Measurements from ENCODE around the gene AR.

Gene AR, protein sequence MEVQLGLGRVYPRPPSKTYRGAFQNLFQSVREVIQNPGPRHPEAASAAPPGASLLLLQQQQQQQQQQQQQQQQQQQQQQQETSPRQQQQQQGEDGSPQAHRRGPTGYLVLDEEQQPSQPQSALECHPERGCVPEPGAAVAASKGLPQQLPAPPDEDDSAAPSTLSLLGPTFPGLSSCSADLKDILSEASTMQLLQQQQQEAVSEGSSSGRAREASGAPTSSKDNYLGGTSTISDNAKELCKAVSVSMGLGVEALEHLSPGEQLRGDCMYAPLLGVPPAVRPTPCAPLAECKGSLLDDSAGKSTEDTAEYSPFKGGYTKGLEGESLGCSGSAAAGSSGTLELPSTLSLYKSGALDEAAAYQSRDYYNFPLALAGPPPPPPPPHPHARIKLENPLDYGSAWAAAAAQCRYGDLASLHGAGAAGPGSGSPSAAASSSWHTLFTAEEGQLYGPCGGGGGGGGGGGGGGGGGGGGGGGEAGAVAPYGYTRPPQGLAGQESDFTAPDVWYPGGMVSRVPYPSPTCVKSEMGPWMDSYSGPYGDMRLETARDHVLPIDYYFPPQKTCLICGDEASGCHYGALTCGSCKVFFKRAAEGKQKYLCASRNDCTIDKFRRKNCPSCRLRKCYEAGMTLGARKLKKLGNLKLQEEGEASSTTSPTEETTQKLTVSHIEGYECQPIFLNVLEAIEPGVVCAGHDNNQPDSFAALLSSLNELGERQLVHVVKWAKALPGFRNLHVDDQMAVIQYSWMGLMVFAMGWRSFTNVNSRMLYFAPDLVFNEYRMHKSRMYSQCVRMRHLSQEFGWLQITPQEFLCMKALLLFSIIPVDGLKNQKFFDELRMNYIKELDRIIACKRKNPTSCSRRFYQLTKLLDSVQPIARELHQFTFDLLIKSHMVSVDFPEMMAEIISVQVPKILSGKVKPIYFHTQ

DNA sequence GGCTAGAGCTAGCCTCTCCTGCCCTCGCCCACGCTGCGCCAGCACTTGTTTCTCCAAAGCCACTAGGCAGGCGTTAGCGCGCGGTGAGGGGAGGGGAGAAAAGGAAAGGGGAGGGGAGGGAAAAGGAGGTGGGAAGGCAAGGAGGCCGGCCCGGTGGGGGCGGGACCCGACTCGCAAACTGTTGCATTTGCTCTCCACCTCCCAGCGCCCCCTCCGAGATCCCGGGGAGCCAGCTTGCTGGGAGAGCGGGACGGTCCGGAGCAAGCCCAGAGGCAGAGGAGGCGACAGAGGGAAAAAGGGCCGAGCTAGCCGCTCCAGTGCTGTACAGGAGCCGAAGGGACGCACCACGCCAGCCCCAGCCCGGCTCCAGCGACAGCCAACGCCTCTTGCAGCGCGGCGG is at the start of gene AR:
TSS of gene AR (plus strand) at position 204 of the 400 bp plus-strand sequence. CDS start 1,126 bp downstream, outside the sequence.
- Histone ChIP-seq H3K4me3 (ENCODE audit: low read depth, low read length) (peak within 1 kb of the TSS; percentile 60), H3K36me3 (ENCODE audit: control insufficient read depth, insufficient read depth, low read length) (no peaks in the 10 kb centered on the region), H3K4me1 (ENCODE audit: control insufficient read depth, insufficient read depth, low read length) (no peaks in the 10 kb centered on the region), H3K27me3 (ENCODE audit: control insufficient read depth, insufficient read depth, low read length) (peaks cover 11% of the 10 kb centered on the region), H3K9ac (ENCODE audit: low read depth, low read length) (peak within 1 kb of the TSS; percentile 47), H3K9me3 (ENCODE audit: control insufficient read depth, insufficient read depth, low read length) (no peaks in the 10 kb centered on the region)

DNA sequence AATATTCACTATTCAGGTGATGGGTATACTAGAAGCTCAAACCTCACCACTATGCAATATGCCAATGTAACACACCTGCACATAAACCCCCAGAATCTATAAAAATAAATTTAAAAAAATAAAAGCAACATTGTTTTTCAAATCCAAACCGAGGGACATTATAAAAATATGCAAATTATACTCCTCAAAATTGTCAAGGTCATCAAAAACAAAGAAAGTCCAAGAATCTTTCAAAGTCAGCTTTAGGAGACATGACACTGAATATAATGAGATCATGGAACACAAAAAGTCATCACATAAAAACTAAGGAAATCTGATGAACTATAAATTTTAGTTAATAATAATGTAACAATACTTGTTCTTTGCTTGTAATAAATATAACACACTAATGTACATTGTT is 43.2 kb upstream of the AR start:
- no peaks in the 10 kb centered on the region for H3K36me3 ChIP-seq (ENCODE audit: control insufficient read depth, insufficient read depth, low read length)
- no peak overlapping the region for H3K4me3 ChIP-seq (ENCODE audit: low read depth, low read length)
- no peak overlapping the region for H3K9ac ChIP-seq (ENCODE audit: low read depth, low read length)
- H3K4me1 ChIP-seq (ENCODE audit: control insufficient read depth, insufficient read depth, low read length), result no peaks in the 10 kb centered on the region
- no peaks in the 10 kb centered on the region for H3K27me3 ChIP-seq (ENCODE audit: control insufficient read depth, insufficient read depth, low read length)
- peaks cover 3% of the 10 kb centered on the region for H3K9me3 ChIP-seq (ENCODE audit: control insufficient read depth, insufficient read depth, low read length)

GRCh38 chrX:67503004-67503403 is 40.8 kb upstream of the AR start:
- H3K4me3 ChIP-seq (ENCODE audit: low read depth, low read length), result no peak overlapping the region
- peaks cover 3% of the 10 kb centered on the region for H3K9me3 ChIP-seq (ENCODE audit: control insufficient read depth, insufficient read depth, low read length)
- H3K9ac ChIP-seq (ENCODE audit: low read depth, low read length), result no peak overlapping the region
- H3K4me1 ChIP-seq (ENCODE audit: control insufficient read depth, insufficient read depth, low read length), result no peaks in the 10 kb centered on the region
- no peaks in the 10 kb centered on the region for H3K36me3 ChIP-seq (ENCODE audit: control insufficient read depth, insufficient read depth, low read length)
- H3K27me3 ChIP-seq (ENCODE audit: control insufficient read depth, insufficient read depth, low read length), result no peaks in the 10 kb centered on the region

DNA sequence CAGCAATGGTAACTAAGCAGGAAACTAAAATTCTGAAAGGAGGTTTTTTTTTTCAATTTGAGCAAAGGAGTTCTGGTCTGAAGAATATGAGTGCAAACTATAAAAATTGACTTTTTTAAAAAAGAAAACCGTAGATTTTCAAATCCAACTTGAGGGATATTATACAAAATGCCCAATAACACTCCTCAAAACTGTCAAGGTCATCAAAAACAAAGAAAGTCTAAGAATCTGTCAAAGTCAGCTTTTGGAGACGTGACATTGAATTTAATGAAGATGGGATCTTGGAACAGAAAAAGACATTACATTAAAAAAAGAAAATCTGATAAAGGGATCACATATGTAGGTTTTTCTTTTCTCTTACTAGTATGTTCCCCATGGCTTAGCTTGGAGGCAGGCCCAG is 40.4 kb upstream of the AR start:
- H3K4me1 ChIP-seq (ENCODE audit: control insufficient read depth, insufficient read depth, low read length), result no peaks in the 10 kb centered on the region

GRCh38 chrX:67520671-67521070 is 23.1 kb upstream of the AR start:
- Histone ChIP-seq H3K36me3 (ENCODE audit: control insufficient read depth, insufficient read depth, low read length) (no peaks in the 10 kb centered on the region), H3K4me1 (ENCODE audit: control insufficient read depth, insufficient read depth, low read length) (no peaks in the 10 kb centered on the region), H3K9ac (ENCODE audit: low read depth, low read length) (no peak overlapping the region), H3K9me3 (ENCODE audit: control insufficient read depth, insufficient read depth, low read length) (no peaks in the 10 kb centered on the region), H3K27me3 (ENCODE audit: control insufficient read depth, insufficient read depth, low read length) (no peaks in the 10 kb centered on the region), H3K4me3 (ENCODE audit: low read depth, low read length) (no peak overlapping the region)

More for the DNA sequence above, 40.4 kb upstream of the AR start:
- H3K36me3 ChIP-seq (ENCODE audit: control insufficient read depth, insufficient read depth, low read length), result no peaks in the 10 kb centered on the region
- peaks cover 3% of the 10 kb centered on the region for H3K9me3 ChIP-seq (ENCODE audit: control insufficient read depth, insufficient read depth, low read length)
- no peak overlapping the region for H3K4me3 ChIP-seq (ENCODE audit: low read depth, low read length)
- H3K27me3 ChIP-seq (ENCODE audit: control insufficient read depth, insufficient read depth, low read length), result no peaks in the 10 kb centered on the region
- no peak overlapping the region for H3K9ac ChIP-seq (ENCODE audit: low read depth, low read length)

- H3K4me1 ChIP-seq (ENCODE audit: control insufficient read depth, insufficient read depth, low read length), result no peaks in the 10 kb centered on the region
Observed at GRCh38 chrX:67523002-67523681, 20.7 kb upstream of the AR start.

GRCh38 chrX:67523932-67524331 is 19.9 kb upstream of the AR start:
- no peaks in the 10 kb centered on the region for H3K36me3 ChIP-seq (ENCODE audit: control insufficient read depth, insufficient read depth, low read length)

More at GRCh38 chrX:67523002-67523681, 20.7 kb upstream of the AR start:
- no peak overlapping the region for H3K4me3 ChIP-seq (ENCODE audit: low read depth, low read length)
- no peaks in the 10 kb centered on the region for H3K9me3 ChIP-seq (ENCODE audit: control insufficient read depth, insufficient read depth, low read length)
- no peaks in the 10 kb centered on the region for H3K36me3 ChIP-seq (ENCODE audit: control insufficient read depth, insufficient read depth, low read length)
- no peaks in the 10 kb centered on the region for H3K27me3 ChIP-seq (ENCODE audit: control insufficient read depth, insufficient read depth, low read length)
- H3K9ac ChIP-seq (ENCODE audit: low read depth, low read length), result no peak overlapping the region

DNA sequence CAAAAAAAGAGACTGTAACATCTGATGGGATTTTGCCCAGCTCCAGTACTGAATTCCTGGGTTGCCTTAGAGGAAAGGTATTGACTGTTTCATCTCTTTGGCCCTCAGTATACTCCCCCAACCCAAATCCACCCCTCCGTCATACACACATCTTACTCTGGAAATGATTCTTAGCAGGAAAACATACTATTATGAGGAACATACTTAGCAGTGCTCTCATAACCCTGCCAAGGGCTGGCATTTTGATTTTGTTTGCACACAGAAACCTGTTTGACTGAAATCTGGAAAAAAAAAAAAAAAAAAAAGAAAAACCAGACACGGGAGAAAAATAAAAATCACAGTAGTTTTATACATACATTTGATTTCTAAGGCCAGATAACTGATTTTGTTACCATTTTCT is 19.4 kb upstream of the AR start:
- Histone ChIP-seq H3K36me3 (ENCODE audit: control insufficient read depth, insufficient read depth, low read length) (no peaks in the 10 kb centered on the region), H3K4me3 (ENCODE audit: low read depth, low read length) (no peak overlapping the region)

More at GRCh38 chrX:67523932-67524331, 19.9 kb upstream of the AR start:
- H3K27me3 ChIP-seq (ENCODE audit: control insufficient read depth, insufficient read depth, low read length), result no peaks in the 10 kb centered on the region
- no peaks in the 10 kb centered on the region for H3K4me1 ChIP-seq (ENCODE audit: control insufficient read depth, insufficient read depth, low read length)
- no peak overlapping the region for H3K4me3 ChIP-seq (ENCODE audit: low read depth, low read length)
- H3K9me3 ChIP-seq (ENCODE audit: control insufficient read depth, insufficient read depth, low read length), result no peaks in the 10 kb centered on the region
- no peak overlapping the region for H3K9ac ChIP-seq (ENCODE audit: low read depth, low read length)

DNA sequence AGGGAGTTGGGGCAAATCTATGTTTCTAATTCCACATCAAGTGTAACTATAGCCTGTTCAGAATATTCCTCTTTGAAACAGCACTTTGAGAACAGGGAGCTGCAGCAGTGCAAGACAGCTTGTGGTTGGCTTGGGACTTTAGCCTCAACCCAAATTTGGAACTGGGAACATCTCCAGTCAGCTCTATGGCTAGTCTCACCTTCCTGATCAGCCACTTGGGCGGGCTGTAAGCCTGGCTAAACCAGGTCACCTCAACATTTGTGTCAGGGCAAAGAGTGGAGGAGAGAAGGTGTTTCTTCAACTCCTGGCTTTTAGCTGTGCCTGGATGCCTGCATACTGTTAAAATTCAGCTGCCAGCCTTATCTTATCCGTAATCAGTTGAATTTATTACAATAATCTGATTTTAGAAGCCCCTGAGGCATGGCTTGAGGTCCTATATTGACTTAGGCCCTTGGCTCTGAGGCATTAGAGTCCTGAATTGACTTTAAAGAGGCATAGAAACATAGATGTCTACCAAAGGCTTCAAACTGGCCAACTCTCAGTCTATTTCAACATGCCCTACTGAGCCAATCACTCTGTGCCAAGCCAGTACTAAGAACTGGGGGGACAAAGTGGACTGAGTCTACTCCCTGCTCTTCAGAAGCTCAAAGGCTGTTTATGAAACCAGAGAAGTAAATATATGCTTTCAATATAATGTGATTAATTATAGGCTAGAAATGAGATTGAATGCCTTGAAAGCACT is 18.7 kb upstream of the AR start:
- H3K4me1 ChIP-seq (ENCODE audit: control insufficient read depth, insufficient read depth, low read length), result no peaks in the 10 kb centered on the region
- no peak overlapping the region for H3K4me3 ChIP-seq (ENCODE audit: low read depth, low read length)
- no peaks in the 10 kb centered on the region for H3K9me3 ChIP-seq (ENCODE audit: control insufficient read depth, insufficient read depth, low read length)
- H3K36me3 ChIP-seq (ENCODE audit: control insufficient read depth, insufficient read depth, low read length), result no peaks in the 10 kb centered on the region
- H3K9ac ChIP-seq (ENCODE audit: low read depth, low read length), result no peak overlapping the region
- H3K27me3 ChIP-seq (ENCODE audit: control insufficient read depth, insufficient read depth, low read length), result no peaks in the 10 kb centered on the region

More for the DNA sequence above, 19.4 kb upstream of the AR start:
- no peaks in the 10 kb centered on the region for H3K9me3 ChIP-seq (ENCODE audit: control insufficient read depth, insufficient read depth, low read length)
- no peak overlapping the region for H3K9ac ChIP-seq (ENCODE audit: low read depth, low read length)
- no peaks in the 10 kb centered on the region for H3K27me3 ChIP-seq (ENCODE audit: control insufficient read depth, insufficient read depth, low read length)
- H3K4me1 ChIP-seq (ENCODE audit: control insufficient read depth, insufficient read depth, low read length), result no peaks in the 10 kb centered on the region

- Histone ChIP-seq H3K9me3 (ENCODE audit: control insufficient read depth, insufficient read depth, low read length) (no peaks in the 10 kb centered on the region), H3K4me1 (ENCODE audit: control insufficient read depth, insufficient read depth, low read length) (no peaks in the 10 kb centered on the region), H3K36me3 (ENCODE audit: control insufficient read depth, insufficient read depth, low read length) (no peaks in the 10 kb centered on the region), H3K4me3 (ENCODE audit: low read depth, low read length) (no peak overlapping the region), H3K9ac (ENCODE audit: low read depth, low read length) (no peak overlapping the region), H3K27me3 (ENCODE audit: control insufficient read depth, insufficient read depth, low read length) (no peaks in the 10 kb centered on the region)
Observed at GRCh38 chrX:67536564-67536963, 7.3 kb upstream of the AR start.

GRCh38 chrX:67538383-67538782 is 5.4 kb upstream of the AR start:
- Histone ChIP-seq H3K9me3 (ENCODE audit: control insufficient read depth, insufficient read depth, low read length) (no peaks in the 10 kb centered on the region), H3K4me1 (ENCODE audit: control insufficient read depth, insufficient read depth, low read length) (no peaks in the 10 kb centered on the region), H3K36me3 (ENCODE audit: control insufficient read depth, insufficient read depth, low read length) (no peaks in the 10 kb centered on the region), H3K9ac (ENCODE audit: low read depth, low read length) (no peak overlapping the region), H3K4me3 (ENCODE audit: low read depth, low read length) (no peak overlapping the region), H3K27me3 (ENCODE audit: control insufficient read depth, insufficient read depth, low read length) (no peaks in the 10 kb centered on the region)

All from iPS-15b (cell line).